Cortex of kidney (tissue), 1 donor: Measurements from ENCODE around the gene BARHL2.

Source experiments
- DNase-seq: peaks from one replicate; lab custom pipeline; 2025; lab: John Stamatoyannopoulos, UW

BARHL2 gene

GRCh38 chr1:90710579-90711536 lies 6.2 kb downstream of the BARHL2 start:
- no peak for DNase-seq

- DNase-seq, result no peak
Measured at GRCh38 chr1:90709535-90709934, 7.6 kb downstream of the BARHL2 start.

GRCh38 chr1:90708826-90709225 lies 8.3 kb downstream of the BARHL2 start:
- no peak for DNase-seq

- no peak for DNase-seq
Measured at GRCh38 chr1:90708236-90708786, 8.8 kb downstream of the BARHL2 start.

- no peak for DNase-seq
Measured at GRCh38 chr1:90707363-90707710, 9.8 kb downstream of the BARHL2 start.

GRCh38 chr1:90706437-90707362 lies 10.4 kb downstream of the BARHL2 start:
- no peak for DNase-seq

GRCh38 chr1:90705956-90706355 lies 11.1 kb downstream of the BARHL2 start:
- DNase-seq, result no peak

GRCh38 chr1:90704817-90705216 lies 12.3 kb downstream of the BARHL2 start:
- no peak for DNase-seq

GRCh38 chr1:90694846-90695245 lies 22.3 kb downstream of the BARHL2 start:
- DNase-seq, result no peak

GRCh38 chr1:90687747-90688146 lies 29.4 kb downstream of the BARHL2 start:
- DNase-seq, result no peak

- no peak for DNase-seq
Measured at GRCh38 chr1:90675161-90675847, 41.8 kb downstream of the BARHL2 start.

GRCh38 chr1:90671741-90672140 lies 45.4 kb downstream of the BARHL2 start:
- no peak for DNase-seq

GRCh38 chr1:90671251-90671650 lies 45.9 kb downstream of the BARHL2 start:
- DNase-seq, result no peak
